HG02678 (cell line): ENCODE results near the gene DEGS1.

Source experiments
- ATAC-seq: cut with Tn5 transposase; IDR thresholded peaks from one replicate; pipeline ENCODE4 v1.9.1; 2021; ENCODE audit warnings: mild to moderate bottlenecking, moderate library complexity; ENCODE audit not compliant: unreplicated experiment

Gene DEGS1

GRCh38 chr1:224212618-224213061 lies 29.6 kb downstream of the DEGS1 start:
- no peak for ATAC-seq

- ATAC-seq, result no peak
Observed at GRCh38 chr1:224213438-224214119, 30.5 kb downstream of the DEGS1 start.

- no peak for ATAC-seq
Observed at GRCh38 chr1:224216382-224216781, 33.3 kb downstream of the DEGS1 start.

GRCh38 chr1:224217655-224218623 lies 34.9 kb downstream of the DEGS1 start:
- no peak for ATAC-seq

GRCh38 chr1:224219011-224219611 lies 36.1 kb downstream of the DEGS1 start:
- ATAC-seq, result no peak

GRCh38 chr1:224219612-224220059 lies 36.6 kb downstream of the DEGS1 start:
- no peak for ATAC-seq

GRCh38 chr1:224223819-224224714 lies 41.0 kb downstream of the DEGS1 start:
- no peak for ATAC-seq

- ATAC-seq, result no peak
Observed at GRCh38 chr1:224226849-224227502, 43.9 kb downstream of the DEGS1 start.

- ATAC-seq, result no peak
Observed at GRCh38 chr1:224234017-224234416, 51.0 kb downstream of the DEGS1 start.

GRCh38 chr1:224235813-224236493 lies 52.9 kb downstream of the DEGS1 start:
- no peak for ATAC-seq

- ATAC-seq, result no peak
Observed at GRCh38 chr1:224237119-224237881, 54.3 kb downstream of the DEGS1 start.

- ATAC-seq, result no peak
Observed at GRCh38 chr1:224238212-224238611, 55.2 kb downstream of the DEGS1 start.

- no peak for ATAC-seq
Observed at GRCh38 chr1:224238756-224239155, 55.7 kb downstream of the DEGS1 start.
